Stimulated activated CD8-positive, alpha-beta memory T cell treated with anti-CD3 and anti-CD28 coated beads, Interleukin-7, amount 100 ng/mL, for 48 hours (primary cell): ENCODE data around the gene ANKRD37.

Source experiments
- DNase-seq, 2 donors: peaks; one replicate each; pipeline ENCODE4 v3.0.0-alpha.2; 2020; ENCODE audit warnings: low read depth in 1 of 2; ENCODE audit errors: extremely low read depth in 1 of 2

Gene ANKRD37

DNA sequence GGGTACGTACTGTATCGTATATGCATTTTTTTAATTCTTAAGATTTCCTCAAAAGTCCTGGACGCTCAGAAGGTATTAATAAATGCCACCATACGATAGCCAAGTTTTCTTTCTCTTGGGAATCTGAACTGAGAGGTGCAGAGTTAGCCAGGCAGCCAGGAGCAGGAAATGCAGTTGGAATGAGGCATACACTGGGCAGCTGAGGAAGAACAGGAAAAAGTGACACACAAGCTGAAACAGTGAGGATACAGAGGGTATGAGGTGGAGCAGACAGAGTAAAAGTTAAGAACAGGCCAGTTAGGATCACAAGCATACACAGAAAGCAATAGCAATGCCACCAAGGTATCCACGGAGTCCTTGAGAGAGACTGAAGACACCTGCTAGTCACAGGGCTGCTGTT lies 15.8 kb downstream of the ANKRD37 start:
- DNase-seq, result no peak

DNA sequence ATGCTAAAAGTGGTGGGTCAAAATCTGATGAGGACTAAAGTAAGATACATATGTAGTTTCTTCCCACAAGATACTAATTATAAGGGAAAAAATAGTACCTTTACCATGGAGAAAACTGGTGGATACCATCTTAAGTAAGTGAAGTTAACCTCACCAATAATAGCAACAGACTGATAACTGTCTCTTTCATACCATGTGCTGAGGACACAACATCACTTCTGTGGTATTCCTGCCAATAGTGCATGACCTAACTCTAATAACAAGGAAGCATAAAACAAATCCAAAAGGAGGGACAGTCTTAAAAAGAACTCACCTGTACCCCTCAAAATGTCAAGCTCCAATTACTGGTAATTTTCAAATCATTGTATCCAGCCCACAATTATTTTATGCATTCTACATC lies 20.3 kb downstream of the ANKRD37 start:
- no peak for DNase-seq

- no peak for DNase-seq
Measured at GRCh38 chr4:185421366-185422124, 24.9 kb downstream of the ANKRD37 start.

DNA sequence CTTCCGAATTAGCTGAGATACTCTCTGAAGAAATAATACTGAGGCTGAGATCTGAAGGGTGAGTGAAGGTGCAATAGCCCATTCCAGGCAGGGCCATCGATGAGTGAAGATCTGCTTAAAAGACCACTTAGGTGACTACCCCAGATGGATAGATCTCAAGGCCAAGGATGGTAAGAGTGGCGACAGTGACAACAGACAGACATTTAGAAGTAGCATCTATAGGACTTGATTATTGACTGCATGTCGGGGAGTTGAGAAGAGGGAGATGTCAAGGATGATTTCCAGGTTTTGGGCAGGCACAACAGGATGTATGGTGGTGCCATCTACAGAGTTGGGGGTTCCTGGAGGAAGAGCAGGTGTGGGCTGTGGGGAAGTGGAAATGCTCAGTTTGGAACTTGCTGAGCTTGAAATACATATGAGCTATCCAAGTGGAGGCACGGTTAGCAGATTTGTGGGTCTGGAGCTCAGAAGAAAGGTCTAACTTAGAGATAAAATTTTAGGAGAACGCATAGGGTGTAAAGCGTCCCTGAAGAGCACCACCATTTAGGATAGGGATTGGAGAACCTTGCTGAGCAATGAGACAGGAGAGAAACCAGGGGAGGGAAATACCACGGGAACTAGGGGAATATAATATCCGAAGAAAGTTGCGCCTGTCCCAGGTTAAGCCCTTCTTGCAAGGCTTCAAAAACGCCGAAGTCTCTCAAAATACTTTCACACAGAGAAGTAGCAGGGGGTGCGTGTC lies 28.4 kb downstream of the ANKRD37 start:
- no peak for DNase-seq

GRCh38 chr4:185425647-185426352 lies 29.2 kb downstream of the ANKRD37 start, which contains the start of gene UFSP2:
UFSP2 (minus strand) TSS chr4:185425964; CDS start chr4:185425868, 96 bp downstream.
- peak; percentile 71 to 79 for DNase-seq

GRCh38 chr4:185426960-185427688 lies 30.5 kb downstream of the ANKRD37 start:
- no peak for DNase-seq

GRCh38 chr4:185429660-185430059 lies 33.0 kb downstream of the ANKRD37 start:
- no peak for DNase-seq

DNA sequence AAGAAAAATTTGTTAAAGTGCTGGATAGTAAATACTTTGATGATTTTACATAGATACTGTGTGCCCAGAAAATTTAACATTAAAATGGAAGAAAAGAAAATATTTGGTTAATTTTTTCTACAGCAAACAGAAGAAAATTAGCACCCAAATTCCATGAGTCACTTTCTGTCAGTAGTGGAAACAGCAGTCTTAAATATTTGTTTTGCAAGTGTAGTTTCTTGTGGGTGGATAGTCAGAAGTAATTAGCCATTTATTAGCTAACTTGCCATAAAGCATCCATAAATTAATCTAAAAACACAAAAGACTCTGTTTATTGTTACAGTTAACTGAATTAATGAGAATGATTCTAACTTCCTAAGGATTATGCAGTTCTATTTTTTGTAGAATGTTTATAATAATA lies 38.8 kb downstream of the ANKRD37 start:
- DNase-seq, result no peak

DNA sequence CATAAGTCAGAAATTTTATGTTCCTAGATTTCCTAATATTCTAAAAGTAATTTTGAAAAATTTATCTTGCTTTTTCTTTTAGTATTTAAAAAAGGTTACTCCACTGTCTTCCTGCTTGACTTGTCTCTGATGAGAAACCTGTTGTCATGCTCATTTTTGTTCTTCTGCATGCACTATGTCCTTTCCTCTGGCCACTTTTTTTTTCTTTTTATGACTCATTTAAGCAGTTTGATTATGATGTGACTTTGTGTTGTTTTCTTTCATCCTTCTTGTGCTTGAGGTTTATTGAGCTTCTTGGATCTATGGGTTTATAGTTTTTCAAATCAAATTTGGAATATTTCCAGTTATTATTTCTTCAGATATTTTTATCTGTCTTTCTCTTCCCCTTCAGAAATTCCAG lies 41.2 kb downstream of the ANKRD37 start:
- DNase-seq, result no peak

- no peak for DNase-seq
Measured at GRCh38 chr4:185441479-185441878, 44.8 kb downstream of the ANKRD37 start.

DNA sequence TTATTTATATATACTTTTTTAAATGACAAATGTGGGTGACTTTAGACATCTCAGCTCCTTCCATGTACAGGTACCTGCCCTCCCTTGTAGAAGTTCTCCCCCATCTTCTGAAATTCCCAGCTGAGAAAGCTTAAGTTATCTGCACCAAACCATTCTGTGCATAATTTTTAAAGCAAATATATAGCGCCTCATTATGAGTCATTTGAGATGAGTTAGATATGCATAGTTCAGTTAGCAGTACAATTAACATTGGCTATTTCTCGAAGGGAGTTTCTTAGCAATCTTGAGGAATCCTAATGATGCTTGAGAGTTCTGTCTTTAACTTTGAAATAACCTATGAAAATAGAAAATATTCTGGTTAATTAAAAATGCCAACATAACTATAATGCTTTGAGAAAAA lies 48.6 kb downstream of the ANKRD37 start:
- DNase-seq, result no peak
